Trophoblast cell (in vitro differentiated cells and primary cell): ENCODE data around the gene B4GALT2.

Experiments
- DNase-seq, 2 donors: peaks; one replicate each; pipeline ENCODE4 v3.0.0-alpha.2; 2016
- H2AFZ ChIP-seq: 2 replicates; pipeline ENCODE4 v1.6.1; 2013; ENCODE audit warnings: low read length, moderate library complexity, mild to moderate bottlenecking; ENCODE audit not compliant: insufficient read depth, poor library complexity
- H2AK5ac ChIP-seq: 2 replicates; pipeline ENCODE4 v1.6.1; 2013; ENCODE audit warnings: mild to moderate bottlenecking, low read length
- H2BK120ac ChIP-seq: 2 replicates; pipeline ENCODE4 v1.6.1; 2013; ENCODE audit warnings: low read length, mild to moderate bottlenecking, moderate library complexity; ENCODE audit not compliant: insufficient read depth, poor library complexity
- H2BK12ac ChIP-seq: 2 replicates; pipeline ENCODE4 v1.6.1; 2013; ENCODE audit warnings: mild to moderate bottlenecking, low read length, moderate library complexity
- H2BK5ac ChIP-seq: 2 replicates; pipeline ENCODE4 v1.6.1; 2013; ENCODE audit warnings: low read length, low read depth, moderate library complexity, mild to moderate bottlenecking; ENCODE audit not compliant: poor library complexity
- H3K14ac ChIP-seq: 2 replicates; pipeline ENCODE4 v1.6.1; 2013; ENCODE audit warnings: mild to moderate bottlenecking, low read length
- H3K18ac ChIP-seq: 2 replicates; pipeline ENCODE4 v1.6.1; 2013; ENCODE audit warnings: mild to moderate bottlenecking, low read length
- H3K23ac ChIP-seq: 2 replicates; pipeline ENCODE4 v1.6.1; 2013; ENCODE audit warnings: low read length
- H3K27ac ChIP-seq: 2 replicates; pipeline ENCODE4 v1.5.1; 2013; ENCODE audit warnings: low read depth, mild to moderate bottlenecking, inconsistent platforms, low read length, moderate library complexity
- H3K27me3 ChIP-seq: 2 replicates; pipeline ENCODE4 v1.6.1; 2013; ENCODE audit warnings: inconsistent platforms, mild to moderate bottlenecking, low read length, moderate library complexity; ENCODE audit not compliant: insufficient read depth
- H3K36me3 ChIP-seq, 2 experiments: 1 replicate in 1 of 2; 2 replicates in 1 of 2; pipeline ENCODE4 v1.6.1; 2013; ENCODE audit warnings: low read length in 2 of 2, mild to moderate bottlenecking in 2 of 2, moderate library complexity in 1 of 2; ENCODE audit not compliant: insufficient read depth in 2 of 2, control insufficient read depth in 1 of 2
- H3K4ac ChIP-seq: 2 replicates; pipeline ENCODE4 v1.6.1; 2013; ENCODE audit warnings: low read depth, mild to moderate bottlenecking, low read length, moderate library complexity
- H3K4me1 ChIP-seq, 2 experiments: 1 replicate in 1 of 2; 2 replicates in 1 of 2; pipeline ENCODE4 v1.6.1; 2013; ENCODE audit warnings: low read length in 2 of 2, mild to moderate bottlenecking in 2 of 2, moderate library complexity in 1 of 2; ENCODE audit not compliant: insufficient read depth in 2 of 2, control insufficient read depth in 1 of 2
- H3K4me2 ChIP-seq: 2 replicates; pipeline ENCODE4 v1.6.1; 2013; ENCODE audit warnings: inconsistent platforms, mild to moderate bottlenecking, low read length, moderate library complexity
- H3K4me3 ChIP-seq: 2 replicates; pipeline ENCODE4 v1.5.1; 2013; ENCODE audit warnings: mild to moderate bottlenecking, low read depth, low read length, inconsistent platforms
- H3K79me1 ChIP-seq: one replicate; pipeline ENCODE4 v1.6.1; 2013; ENCODE audit warnings: low read length
- H3K79me2 ChIP-seq: 2 replicates; pipeline ENCODE4 v1.6.1; 2013; ENCODE audit warnings: low read length, mild to moderate bottlenecking; ENCODE audit not compliant: control insufficient read depth, insufficient read depth, poor library complexity
- H3K9ac ChIP-seq: 2 replicates; pipeline ENCODE4 v1.6.1; 2013; ENCODE audit warnings: mild to moderate bottlenecking, low read length
- H3K9me3 ChIP-seq: 2 replicates; pipeline ENCODE4 v1.6.1; 2013; ENCODE audit warnings: low read depth, mild to moderate bottlenecking, control low read depth, inconsistent platforms, low read length; ENCODE audit not compliant: insufficient read depth
- H4K12ac ChIP-seq: 2 replicates; pipeline ENCODE4 v1.6.1; 2013; ENCODE audit warnings: low read depth, mild to moderate bottlenecking, low read length, moderate library complexity
- H4K8ac ChIP-seq: 2 replicates; pipeline ENCODE4 v1.6.1; 2013; ENCODE audit warnings: low read depth, mild to moderate bottlenecking, low read length, moderate library complexity
- H4K91ac ChIP-seq: one replicate; pipeline ENCODE4 v1.6.1; 2013; ENCODE audit warnings: low read depth, mild to moderate bottlenecking, low read length, moderate library complexity
- WGBS: extraction: QIAGEN DNeasy Blood & Tissue Kit; methylation state at CpG from one replicate; pipeline ENCODE4 v1.1.7; 2013; ENCODE audit warnings: missing lambda C conversion rate; ENCODE audit not compliant: insufficient read length, insufficient coverage; ENCODE audit errors: extremely low coverage; 5-methylcytosine and 5-hydroxymethylcytosine counted together

B4GALT2 gene

GRCh38 chr1:43932786-43933385 is 46.1 kb upstream of the B4GALT2 start:
- no peak overlapping the region for H3K4me3 ChIP-seq
- no peak overlapping the region for H4K8ac ChIP-seq
- H2BK120ac ChIP-seq: no peak overlapping the region
- no peak overlapping the region for H3K18ac ChIP-seq
- H3K23ac ChIP-seq: peak overlapping the region; percentile 14
- H3K9ac ChIP-seq: no peak overlapping the region
- no peak overlapping the region for H3K4ac ChIP-seq
- no peaks in the 10 kb centered on the region for H3K79me1 ChIP-seq
- H3K27ac ChIP-seq: no peak overlapping the region
- no peaks in the 10 kb centered on the region for H3K27me3 ChIP-seq
- H3K9me3 ChIP-seq: no peaks in the 10 kb centered on the region
- DNase-seq: peak; percentile 36 to 64
- H4K12ac ChIP-seq: no peak overlapping the region
- no CpG with 5 or more reads among the region's 8 CpGs for WGBS
- H4K91ac ChIP-seq: no peak overlapping the region
- H3K14ac ChIP-seq: no peak overlapping the region
- H3K36me3 ChIP-seq: no peaks in the 10 kb centered on the region
- no peak overlapping the region for H2AK5ac ChIP-seq
- H2BK5ac ChIP-seq: no peak overlapping the region
- no peak overlapping the region for H2BK12ac ChIP-seq
- H3K4me1 ChIP-seq: peaks cover 26 to 29% of the 10 kb centered on the region in 2 experiments
- H3K79me2 ChIP-seq: no peaks in the 10 kb centered on the region
- H2AFZ ChIP-seq: no peak overlapping the region
- H3K4me2 ChIP-seq: peak overlapping the region; percentile 68

- DNase-seq: peak in 1 of 2 donors; percentile 24
- Histone ChIP-seq H3K18ac (peak within 1 kb of the TSS; percentile 22), H4K8ac (peak within 1 kb of the TSS; percentile 17), H3K27me3 (no peaks in the 10 kb centered on the region), H3K9me3 (no peaks in the 10 kb centered on the region), H4K91ac (no peak within 1 kb of the TSS), H3K4ac (no peak within 1 kb of the TSS), H2BK120ac (no peak within 1 kb of the TSS), H4K12ac (no peak within 1 kb of the TSS), H3K79me1 (no peaks in the 10 kb centered on the region), H3K23ac (peak within 1 kb of the TSS; percentile 14), H2BK5ac (no peak within 1 kb of the TSS), H3K4me3 (no peak within 1 kb of the TSS), H3K4me1 (peaks cover 26 to 29% of the 10 kb centered on the region in 2 experiments), H2BK12ac (peak within 1 kb of the TSS; percentile 2), H3K27ac (no peak within 1 kb of the TSS), H3K14ac (no peak within 1 kb of the TSS), H3K9ac (no peak within 1 kb of the TSS), H2AK5ac (no peak within 1 kb of the TSS), H3K4me2 (peak within 1 kb of the TSS; percentile 68), H3K36me3 (no peaks in the 10 kb centered on the region), H2AFZ (peak within 1 kb of the TSS; percentile 44), H3K79me2 (no peaks in the 10 kb centered on the region)
- no CpG with 5 or more reads among the region's 42 CpGs for WGBS
Measured at GRCh38 chr1:43933386-43934100, 45.5 kb upstream of the B4GALT2 start, which contains the start of gene ARTN. Gene ARTN, plus strand, starts transcription at chr1:43933801. Its CDS starts 1,856 bp downstream, at chr1:43935657.

- Histone ChIP-seq H3K4ac (no peak overlapping the region), H3K4me3 (no peak overlapping the region), H3K79me1 (no peaks in the 10 kb centered on the region), H3K23ac (no peak overlapping the region), H3K79me2 (no peaks in the 10 kb centered on the region), H4K8ac (no peak overlapping the region), H3K14ac (no peak overlapping the region), H3K27ac (no peak overlapping the region), H2AFZ (no peak overlapping the region), H3K9me3 (no peaks in the 10 kb centered on the region), H3K9ac (no peak overlapping the region), H3K36me3 (no peaks in the 10 kb centered on the region), H4K12ac (no peak overlapping the region), H2AK5ac (no peak overlapping the region), H2BK5ac (no peak overlapping the region), H2BK120ac (no peak overlapping the region), H4K91ac (no peak overlapping the region), H3K4me1 (peaks cover 26 to 29% of the 10 kb centered on the region in 2 experiments), H3K18ac (peak overlapping the region; percentile 22), H3K27me3 (no peaks in the 10 kb centered on the region), H3K4me2 (no peak overlapping the region), H2BK12ac (peak overlapping the region; percentile 2)
- DNase-seq: peak; percentile 71 to 83
- WGBS: no CpG with 5 or more reads among the region's 13 CpGs
Measured at GRCh38 chr1:43934101-43934985, 44.7 kb upstream of the B4GALT2 start.

GRCh38 chr1:43934986-43935324 is 44.1 kb upstream of the B4GALT2 start:
- no peak for DNase-seq
- Histone ChIP-seq H3K4me2 (no peak overlapping the region), H3K9ac (no peak overlapping the region), H2AFZ (no peak overlapping the region), H2BK120ac (no peak overlapping the region), H4K8ac (no peak overlapping the region), H3K27ac (no peak overlapping the region), H2AK5ac (no peak overlapping the region), H3K9me3 (no peaks in the 10 kb centered on the region), H3K4ac (no peak overlapping the region), H2BK12ac (no peak overlapping the region), H3K23ac (no peak overlapping the region), H3K4me1 (peaks cover 21 to 25% of the 10 kb centered on the region in 2 experiments), H2BK5ac (no peak overlapping the region), H3K79me2 (no peaks in the 10 kb centered on the region), H3K27me3 (no peaks in the 10 kb centered on the region), H3K36me3 (no peaks in the 10 kb centered on the region), H3K18ac (no peak overlapping the region), H4K12ac (no peak overlapping the region), H3K4me3 (no peak overlapping the region), H4K91ac (no peak overlapping the region), H3K79me1 (no peaks in the 10 kb centered on the region), H3K14ac (no peak overlapping the region)
- WGBS: no CpG with 5 or more reads among the region's 5 CpGs
